ENCODE results near the gene TDRD3.
"Not testable (repeated sequence)": the region's sequence is repeated elsewhere in the genome, so short reads cannot be mapped to it uniquely, and the experiment has no call there.

DNA sequence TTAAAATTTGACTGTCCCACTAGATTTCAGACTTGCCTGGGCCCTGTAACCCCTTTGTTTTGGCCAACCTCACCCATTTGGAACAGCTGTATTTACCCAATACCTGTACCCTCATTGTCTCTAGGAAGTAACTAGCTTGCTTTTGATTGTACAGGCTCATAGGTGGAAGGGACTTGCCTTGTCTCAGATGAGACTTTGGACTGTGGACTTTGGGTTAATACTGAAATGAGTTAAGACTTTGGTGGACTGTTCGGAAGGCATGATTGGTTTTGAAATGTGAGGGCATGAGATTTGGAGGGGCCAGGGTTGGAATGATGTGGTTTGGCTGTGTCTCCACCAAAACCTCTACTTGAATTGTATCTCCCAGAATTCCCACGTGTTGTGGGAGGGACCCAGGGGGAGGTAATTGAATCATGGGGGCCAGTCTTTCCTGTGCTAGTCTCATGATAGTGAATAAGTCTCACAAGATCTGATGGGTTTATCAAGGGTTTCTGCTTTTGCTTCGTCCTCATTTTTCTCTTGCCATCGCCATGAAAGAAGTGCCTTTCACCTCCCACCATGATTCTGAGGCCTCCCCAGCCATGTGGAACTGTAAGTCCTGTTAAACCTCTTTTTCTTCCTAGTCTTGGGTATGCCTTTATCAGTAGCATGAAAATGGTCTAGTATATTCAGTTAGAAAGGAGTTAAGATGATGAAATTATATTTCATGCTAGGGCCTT lies 12.7 kb downstream of the TDRD3 start:
- TF ChIP-seq, protein P1, sequence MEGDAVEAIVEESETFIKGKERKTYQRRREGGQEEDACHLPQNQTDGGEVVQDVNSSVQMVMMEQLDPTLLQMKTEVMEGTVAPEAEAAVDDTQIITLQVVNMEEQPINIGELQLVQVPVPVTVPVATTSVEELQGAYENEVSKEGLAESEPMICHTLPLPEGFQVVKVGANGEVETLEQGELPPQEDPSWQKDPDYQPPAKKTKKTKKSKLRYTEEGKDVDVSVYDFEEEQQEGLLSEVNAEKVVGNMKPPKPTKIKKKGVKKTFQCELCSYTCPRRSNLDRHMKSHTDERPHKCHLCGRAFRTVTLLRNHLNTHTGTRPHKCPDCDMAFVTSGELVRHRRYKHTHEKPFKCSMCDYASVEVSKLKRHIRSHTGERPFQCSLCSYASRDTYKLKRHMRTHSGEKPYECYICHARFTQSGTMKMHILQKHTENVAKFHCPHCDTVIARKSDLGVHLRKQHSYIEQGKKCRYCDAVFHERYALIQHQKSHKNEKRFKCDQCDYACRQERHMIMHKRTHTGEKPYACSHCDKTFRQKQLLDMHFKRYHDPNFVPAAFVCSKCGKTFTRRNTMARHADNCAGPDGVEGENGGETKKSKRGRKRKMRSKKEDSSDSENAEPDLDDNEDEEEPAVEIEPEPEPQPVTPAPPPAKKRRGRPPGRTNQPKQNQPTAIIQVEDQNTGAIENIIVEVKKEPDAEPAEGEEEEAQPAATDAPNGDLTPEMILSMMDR (conservative IDR thresholded peaks at IDR 0.05; ENCODE audit: low read depth, low read length) = not testable (repeated sequence)
- TF ChIP-seq EZH2phosphoT487 (IDR thresholded peaks at IDR 0.05; ENCODE audit: borderline replicate concordance, low read length) = not testable (repeated sequence)
